GM21528 (cell line): Measurements from ENCODE around the gene FOXRED1.
"Not testable (repeated sequence)": the region's sequence is repeated elsewhere in the genome, so short reads cannot be mapped to it uniquely, and the experiment has no call there.

Experiments used
- ATAC-seq: cut with Tn5 transposase; IDR thresholded peaks from one replicate; pipeline ENCODE4 v1.9.1; 2021; ENCODE audit warnings: mild to moderate bottlenecking, moderate library complexity; ENCODE audit not compliant: unreplicated experiment, low FRiP score

The FOXRED1 gene

GRCh38 chr11:126268708-126269579 is at the start of gene FOXRED1, which contains the start of gene SRPRA:
Gene FOXRED1 (plus strand): TSS chr11:126269154. CDS start chr11:126269207, 53 bp downstream.
Gene SRPRA (minus strand): TSS chr11:126268895. CDS start chr11:126268804, 91 bp downstream.
- peak; percentile 98 for ATAC-seq

GRCh38 chr11:126219547-126219946 is 49.4 kb upstream of the FOXRED1 start:
- ATAC-seq = no peak

- no peak for ATAC-seq
Measured at GRCh38 chr11:126224647-126225294, 44.2 kb upstream of the FOXRED1 start.

GRCh38 chr11:126225295-126225665 is 43.7 kb upstream of the FOXRED1 start:
- ATAC-seq = no peak

- no peak for ATAC-seq
Measured at GRCh38 chr11:126226334-126227084, 42.4 kb upstream of the FOXRED1 start.

GRCh38 chr11:126229858-126230540 is 39.0 kb upstream of the FOXRED1 start:
- ATAC-seq = no peak

GRCh38 chr11:126231725-126232459 is 37.1 kb upstream of the FOXRED1 start:
- ATAC-seq = no peak

- ATAC-seq = no peak
Measured at GRCh38 chr11:126232683-126233082, 36.3 kb upstream of the FOXRED1 start.

GRCh38 chr11:126233391-126233790 is 35.6 kb upstream of the FOXRED1 start:
- no peak for ATAC-seq

GRCh38 chr11:126246636-126247035 is 22.3 kb upstream of the FOXRED1 start:
- no peak for ATAC-seq

- ATAC-seq = no peak
Measured at GRCh38 chr11:126253265-126253664, 15.7 kb upstream of the FOXRED1 start.

- no peak for ATAC-seq
Measured at GRCh38 chr11:126254819-126255218, 14.1 kb upstream of the FOXRED1 start.

GRCh38 chr11:126255507-126255906 is 13.4 kb upstream of the FOXRED1 start:
- ATAC-seq = not testable (repeated sequence)

GRCh38 chr11:126256216-126256615 is 12.7 kb upstream of the FOXRED1 start:
- no peak for ATAC-seq

- no peak for ATAC-seq
Measured at GRCh38 chr11:126257144-126257543, 11.8 kb upstream of the FOXRED1 start.

GRCh38 chr11:126257764-126258163 is 11.2 kb upstream of the FOXRED1 start:
- no peak for ATAC-seq

GRCh38 chr11:126262216-126262615 is 6.7 kb upstream of the FOXRED1 start:
- ATAC-seq = no peak

GRCh38 chr11:126263489-126263888 is 5.5 kb upstream of the FOXRED1 start:
- no peak for ATAC-seq

- ATAC-seq = no peak
Measured at GRCh38 chr11:126265811-126266210, 3.1 kb upstream of the FOXRED1 start.

GRCh38 chr11:126267650-126268049 is 1.3 kb upstream of the FOXRED1 start:
- no peak for ATAC-seq
